OCI-LY3 (cell line): ENCODE data around the gene RAB11FIP4.
"Not testable (repeated sequence)": the region's sequence is repeated elsewhere in the genome, so short reads cannot be mapped to it uniquely, and the experiment has no call there.

Source experiments
- H2AFZ ChIP-seq: fragments of 200-600, 300-600 bp; shearing (Covaris generic); 2 replicates; pipeline ENCODE4 v1.6.0; 2014; ENCODE audit warnings: antibody characterized with exemption, low read depth, low read length
- H3K27ac ChIP-seq: fragments of 200-600, 300-600 bp; sonication (generic); 2 replicates; pipeline ENCODE4 v1.5.1; 2014; ENCODE audit warnings: mild to moderate bottlenecking, low read length, moderate library complexity, mixed read lengths
- H3K27me3 ChIP-seq: fragments of 200-600, 300-600 bp; sonication (generic); 2 replicates; pipeline ENCODE4 v1.6.1; 2014; ENCODE audit warnings: low read depth, low read length, mixed read lengths
- H3K36me3 ChIP-seq: fragments of 200-600, 300-600 bp; sonication (generic); replicated peaks from 2 replicates; pipeline ENCODE3; 2014; ENCODE audit warnings: low read depth, low read length, mixed read lengths
- H3K4me1 ChIP-seq: fragments of 300-600, 200-600 bp; sonication (generic); 2 replicates; pipeline ENCODE4 v1.6.1; 2014; ENCODE audit warnings: low read length, mixed read lengths
- H3K4me2 ChIP-seq: fragments of 200-600, 300-600 bp; sonication (generic); 2 replicates; pipeline ENCODE4 v1.6.1; 2014; ENCODE audit warnings: low read length, mixed read lengths
- H3K4me3 ChIP-seq: fragments of 300-600, 200-600 bp; sonication (generic); 2 replicates; pipeline ENCODE4 v1.5.1; 2014; ENCODE audit warnings: antibody characterized with exemption, mild to moderate bottlenecking, low read length, moderate library complexity
- H3K79me2 ChIP-seq: fragments of 300-600, 200-600 bp; shearing (Covaris generic); 2 replicates; pipeline ENCODE4 v1.6.1; 2014; ENCODE audit warnings: mild to moderate bottlenecking, low read length, mixed read lengths
- H3K9ac ChIP-seq: fragments of 300-600, 200-600 bp; shearing (Covaris generic); 2 replicates; pipeline ENCODE4 v1.6.0; 2014; ENCODE audit warnings: mild to moderate bottlenecking, low read length, moderate library complexity
- H3K9me3 ChIP-seq: fragments of 200-600, 300-600 bp; shearing (Covaris generic); 2 replicates; pipeline ENCODE4 v1.6.1; 2014; ENCODE audit warnings: low read length, mixed read lengths; ENCODE audit not compliant: insufficient read depth
- H4K20me1 ChIP-seq: fragments of 200-600, 300-600 bp; sonication (generic); 2 replicates; pipeline ENCODE4 v1.6.1; 2016; ENCODE audit warnings: low read length, mixed read lengths; ENCODE audit not compliant: insufficient read depth
- EZH2phosphoT487 ChIP-seq: fragments of 200-600 bp; shearing (Covaris generic); IDR thresholded peaks from 2 replicates; pipeline ENCODE4 v1.6.1; 2018; ENCODE audit warnings: antibody characterized with exemption, mixed run types, low read depth
- TF ChIP-seq, protein P1 (sequence below): fragments of 200-600, 300-600 bp; sonication (generic); IDR thresholded peaks from 2 replicates; pipeline ENCODE4 v1.5.1; 2014; ENCODE audit warnings: antibody characterized with exemption, low read length, low read depth

The RAB11FIP4 gene, protein sequence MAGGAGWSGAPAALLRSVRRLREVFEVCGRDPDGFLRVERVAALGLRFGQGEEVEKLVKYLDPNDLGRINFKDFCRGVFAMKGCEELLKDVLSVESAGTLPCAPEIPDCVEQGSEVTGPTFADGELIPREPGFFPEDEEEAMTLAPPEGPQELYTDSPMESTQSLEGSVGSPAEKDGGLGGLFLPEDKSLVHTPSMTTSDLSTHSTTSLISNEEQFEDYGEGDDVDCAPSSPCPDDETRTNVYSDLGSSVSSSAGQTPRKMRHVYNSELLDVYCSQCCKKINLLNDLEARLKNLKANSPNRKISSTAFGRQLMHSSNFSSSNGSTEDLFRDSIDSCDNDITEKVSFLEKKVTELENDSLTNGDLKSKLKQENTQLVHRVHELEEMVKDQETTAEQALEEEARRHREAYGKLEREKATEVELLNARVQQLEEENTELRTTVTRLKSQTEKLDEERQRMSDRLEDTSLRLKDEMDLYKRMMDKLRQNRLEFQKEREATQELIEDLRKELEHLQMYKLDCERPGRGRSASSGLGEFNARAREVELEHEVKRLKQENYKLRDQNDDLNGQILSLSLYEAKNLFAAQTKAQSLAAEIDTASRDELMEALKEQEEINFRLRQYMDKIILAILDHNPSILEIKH

DNA sequence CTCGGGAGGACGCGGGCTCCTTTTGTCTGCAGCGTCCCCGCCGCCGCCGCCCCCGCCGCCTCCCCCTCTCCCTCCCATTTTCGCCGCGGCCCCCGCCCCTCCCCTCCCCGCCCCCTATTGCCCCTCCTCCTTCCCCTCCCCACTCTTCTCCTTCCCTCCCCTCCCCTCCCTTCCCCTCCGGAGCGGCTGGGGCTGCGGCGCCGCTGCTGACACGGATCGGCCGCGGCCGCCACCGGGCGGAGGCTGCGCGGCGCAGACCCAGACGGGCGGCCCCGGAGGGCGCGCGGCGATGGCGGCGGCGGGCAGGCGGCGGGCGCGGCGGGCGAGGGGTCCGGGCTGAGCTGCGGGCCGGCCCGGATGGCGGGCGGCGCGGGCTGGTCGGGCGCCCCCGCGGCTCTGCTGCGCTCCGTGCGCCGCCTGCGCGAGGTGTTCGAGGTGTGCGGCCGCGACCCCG, at the start of gene RAB11FIP4:
Gene RAB11FIP4 (plus strand): TSS at position 180 of the 454 bp plus-strand sequence. CDS start 178 bp downstream, at position 358.
- no peak within 1 kb of the TSS for H3K4me2 ChIP-seq
- no peak within 1 kb of the TSS for H2AFZ ChIP-seq
- H3K4me3 ChIP-seq: no peak within 1 kb of the TSS

DNA sequence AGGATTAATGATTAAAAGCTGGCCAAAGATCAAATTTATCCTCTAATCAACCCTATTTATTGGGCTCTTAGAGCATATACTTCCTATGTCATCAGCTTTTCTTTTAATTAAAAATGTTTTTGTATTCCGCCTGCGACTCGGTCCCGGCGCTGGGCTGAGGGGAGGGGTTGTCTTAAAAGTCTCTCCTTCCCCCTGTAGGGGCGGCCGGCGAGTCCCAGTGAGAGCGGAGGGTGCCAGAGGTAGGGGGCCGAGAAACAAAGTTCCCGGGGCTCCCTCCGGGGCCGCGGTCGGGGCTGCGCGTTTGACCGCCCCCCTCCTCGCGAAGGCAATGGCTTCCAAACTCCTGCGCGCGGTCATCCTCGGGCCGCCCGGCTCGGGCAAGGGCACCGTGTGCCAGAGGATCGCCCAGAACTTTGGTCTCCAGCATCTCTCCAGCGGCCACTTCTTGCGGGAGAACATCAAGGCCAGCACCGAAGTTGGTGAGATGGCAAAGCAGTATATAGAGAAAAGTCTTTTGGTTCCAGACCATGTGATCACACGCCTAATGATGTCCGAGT, 46.2 kb upstream of the RAB11FIP4 start:
- not testable (repeated sequence) for H3K27me3 ChIP-seq, H3K4me2 ChIP-seq, H3K4me3 ChIP-seq, H3K9me3 ChIP-seq, H3K9ac ChIP-seq, H3K79me2 ChIP-seq, H2AFZ ChIP-seq, H3K4me1 ChIP-seq, H3K27ac ChIP-seq, H4K20me1 ChIP-seq
- H3K36me3 ChIP-seq: peaks cover 15% of the 10 kb centered on the region

More for the DNA sequence above, at the start of gene RAB11FIP4:
- Histone ChIP-seq H3K27ac (no peak within 1 kb of the TSS), H3K4me1 (no peaks in the 10 kb centered on the region), H3K9ac (no peak within 1 kb of the TSS), H3K9me3 (no peaks in the 10 kb centered on the region), H3K27me3 (no peaks in the 10 kb centered on the region), H3K36me3 (no peaks in the 10 kb centered on the region), H3K79me2 (no peaks in the 10 kb centered on the region), H4K20me1 (no peaks in the 10 kb centered on the region)
- no peak for TF ChIP-seq EZH2phosphoT487

DNA sequence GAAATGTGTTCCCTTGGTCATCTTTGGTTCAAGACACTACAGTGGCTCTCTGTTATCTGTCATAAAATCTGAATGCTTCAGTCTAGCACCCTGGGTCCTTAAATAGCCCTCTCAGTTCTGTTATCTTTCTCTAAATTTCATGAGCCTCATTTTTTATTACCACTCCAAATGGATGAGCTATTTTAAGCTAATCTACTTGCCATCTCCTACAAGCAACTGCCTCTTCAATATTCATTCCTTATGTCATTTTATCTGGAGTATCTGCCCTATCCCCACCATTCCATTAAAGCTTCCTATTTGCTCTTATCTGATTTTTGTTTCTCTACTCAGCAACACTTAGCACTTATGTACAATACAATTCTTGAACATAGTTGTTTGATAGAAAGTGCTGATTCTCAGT, 42.0 kb upstream of the RAB11FIP4 start:
- H3K36me3 ChIP-seq: peaks cover 17% of the 10 kb centered on the region
- H3K27ac ChIP-seq: no peak overlapping the region
- no peaks in the 10 kb centered on the region for H4K20me1 ChIP-seq
- no peak overlapping the region for H3K9ac ChIP-seq
- H3K27me3 ChIP-seq: no peaks in the 10 kb centered on the region
- H3K79me2 ChIP-seq: no peaks in the 10 kb centered on the region
- TF ChIP-seq, protein P1, sequence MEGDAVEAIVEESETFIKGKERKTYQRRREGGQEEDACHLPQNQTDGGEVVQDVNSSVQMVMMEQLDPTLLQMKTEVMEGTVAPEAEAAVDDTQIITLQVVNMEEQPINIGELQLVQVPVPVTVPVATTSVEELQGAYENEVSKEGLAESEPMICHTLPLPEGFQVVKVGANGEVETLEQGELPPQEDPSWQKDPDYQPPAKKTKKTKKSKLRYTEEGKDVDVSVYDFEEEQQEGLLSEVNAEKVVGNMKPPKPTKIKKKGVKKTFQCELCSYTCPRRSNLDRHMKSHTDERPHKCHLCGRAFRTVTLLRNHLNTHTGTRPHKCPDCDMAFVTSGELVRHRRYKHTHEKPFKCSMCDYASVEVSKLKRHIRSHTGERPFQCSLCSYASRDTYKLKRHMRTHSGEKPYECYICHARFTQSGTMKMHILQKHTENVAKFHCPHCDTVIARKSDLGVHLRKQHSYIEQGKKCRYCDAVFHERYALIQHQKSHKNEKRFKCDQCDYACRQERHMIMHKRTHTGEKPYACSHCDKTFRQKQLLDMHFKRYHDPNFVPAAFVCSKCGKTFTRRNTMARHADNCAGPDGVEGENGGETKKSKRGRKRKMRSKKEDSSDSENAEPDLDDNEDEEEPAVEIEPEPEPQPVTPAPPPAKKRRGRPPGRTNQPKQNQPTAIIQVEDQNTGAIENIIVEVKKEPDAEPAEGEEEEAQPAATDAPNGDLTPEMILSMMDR: no peak
- no peak for TF ChIP-seq EZH2phosphoT487
- H3K9me3 ChIP-seq: no peaks in the 10 kb centered on the region
- no peak overlapping the region for H3K4me3 ChIP-seq
- no peak overlapping the region for H3K4me2 ChIP-seq
- no peak overlapping the region for H2AFZ ChIP-seq
- no peaks in the 10 kb centered on the region for H3K4me1 ChIP-seq

DNA sequence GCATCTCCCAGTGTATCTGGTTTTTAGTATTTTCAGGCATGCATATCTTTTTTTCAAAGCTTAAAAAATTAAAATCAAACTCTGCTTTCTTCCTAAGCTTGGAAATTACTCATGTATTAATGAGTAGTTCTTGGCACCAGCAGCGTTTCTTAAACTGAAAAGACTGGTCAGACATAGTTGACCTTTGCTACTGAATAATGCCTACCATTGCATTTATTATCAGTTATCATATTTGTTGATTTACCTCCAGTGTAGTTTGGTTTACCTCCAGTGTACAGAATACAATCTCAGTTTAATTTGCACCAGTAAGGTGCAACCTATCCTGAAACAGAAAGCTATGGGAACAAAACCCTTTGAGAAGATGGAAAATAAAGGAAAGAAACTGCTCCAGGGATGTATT, 35.5 kb upstream of the RAB11FIP4 start:
- Histone ChIP-seq H3K27me3 (no peaks in the 10 kb centered on the region), H3K9me3 (no peaks in the 10 kb centered on the region), H3K36me3 (peaks cover 22% of the 10 kb centered on the region), H2AFZ (no peak overlapping the region), H3K4me1 (no peaks in the 10 kb centered on the region), H3K4me2 (no peak overlapping the region), H4K20me1 (no peaks in the 10 kb centered on the region), H3K4me3 (no peak overlapping the region), H3K79me2 (no peaks in the 10 kb centered on the region), H3K9ac (no peak overlapping the region), H3K27ac (no peak overlapping the region)
- TF ChIP-seq, protein P1: no peak
- TF ChIP-seq EZH2phosphoT487: no peak

DNA sequence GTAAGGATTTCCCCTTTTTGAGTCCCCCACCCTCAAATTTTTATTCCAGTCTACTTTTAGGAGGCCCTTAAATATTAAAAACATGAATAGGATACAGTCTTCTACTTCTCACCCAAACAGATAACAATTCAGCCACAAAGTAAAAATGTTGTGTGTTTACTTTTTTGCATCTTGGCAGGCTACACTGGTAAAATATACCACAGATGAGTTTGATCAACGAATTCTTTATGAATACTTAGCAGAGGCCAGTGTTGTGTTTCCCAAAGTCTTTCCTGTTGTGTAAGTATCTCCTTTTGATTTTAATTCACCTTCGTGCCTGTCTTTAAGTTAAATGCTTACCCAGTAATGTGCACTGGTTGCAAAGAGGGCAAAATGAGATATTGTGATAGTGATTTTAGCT, 34.4 kb upstream of the RAB11FIP4 start:
- H3K36me3 ChIP-seq: peaks cover 29% of the 10 kb centered on the region
- H4K20me1 ChIP-seq: no peaks in the 10 kb centered on the region
- H3K27ac ChIP-seq: no peak overlapping the region
- H3K79me2 ChIP-seq: no peaks in the 10 kb centered on the region
- TF ChIP-seq, protein P1: no peak
- no peak for TF ChIP-seq EZH2phosphoT487
- H3K4me1 ChIP-seq: no peaks in the 10 kb centered on the region
- H2AFZ ChIP-seq: no peak overlapping the region
- H3K27me3 ChIP-seq: no peaks in the 10 kb centered on the region
- no peaks in the 10 kb centered on the region for H3K9me3 ChIP-seq
- H3K9ac ChIP-seq: no peak overlapping the region
- H3K4me3 ChIP-seq: no peak overlapping the region
- H3K4me2 ChIP-seq: no peak overlapping the region
